HG03439 (cell line): Measurements from ENCODE around the gene SNAPIN.

Experiments used
- ATAC-seq: cut with Tn5 transposase; IDR thresholded peaks from one replicate; pipeline ENCODE4 v1.9.1; 2021; ENCODE audit warnings: mild to moderate bottlenecking, moderate library complexity; ENCODE audit not compliant: unreplicated experiment

The SNAPIN gene

GRCh38 chr1:153673511-153673910 is 15.0 kb downstream of the SNAPIN start:
- ATAC-seq, result no peak

- ATAC-seq, result no peak
Measured at GRCh38 chr1:153677718-153678518, 19.4 kb downstream of the SNAPIN start.

GRCh38 chr1:153678519-153679336 is 20.2 kb downstream of the SNAPIN start, which contains the start of gene NPR1:
Gene NPR1, plus strand, starts transcription at chr1:153678688. Its CDS starts 421 bp downstream, at chr1:153679109.
- no peak for ATAC-seq

GRCh38 chr1:153679337-153680119 is 21.0 kb downstream of the SNAPIN start:
- no peak for ATAC-seq

- no peak for ATAC-seq
Measured at GRCh38 chr1:153680120-153680403, 21.6 kb downstream of the SNAPIN start.

GRCh38 chr1:153682730-153683129 is 24.2 kb downstream of the SNAPIN start:
- no peak for ATAC-seq

- ATAC-seq, result no peak
Measured at GRCh38 chr1:153683854-153684253, 25.4 kb downstream of the SNAPIN start.

- ATAC-seq, result no peak
Measured at GRCh38 chr1:153684892-153685291, 26.4 kb downstream of the SNAPIN start.

GRCh38 chr1:153685544-153686340 is 27.2 kb downstream of the SNAPIN start:
- ATAC-seq, result no peak

GRCh38 chr1:153687346-153688125 is 29.0 kb downstream of the SNAPIN start:
- no peak for ATAC-seq

GRCh38 chr1:153688276-153688675 is 29.8 kb downstream of the SNAPIN start:
- no peak for ATAC-seq

GRCh38 chr1:153688736-153689328 is 30.3 kb downstream of the SNAPIN start:
- ATAC-seq, result no peak

- no peak for ATAC-seq
Measured at GRCh38 chr1:153693466-153693865, 35.0 kb downstream of the SNAPIN start.

- ATAC-seq, result no peak
Measured at GRCh38 chr1:153696741-153697140, 38.2 kb downstream of the SNAPIN start.

GRCh38 chr1:153697191-153698019 is 38.9 kb downstream of the SNAPIN start:
- no peak for ATAC-seq

- ATAC-seq, result no peak
Measured at GRCh38 chr1:153698020-153698922, 39.8 kb downstream of the SNAPIN start.

- ATAC-seq, result no peak
Measured at GRCh38 chr1:153698923-153699714, 40.6 kb downstream of the SNAPIN start.
